Upper lobe of left lung (tissue), 6 donors: ENCODE measurements around the gene GSG1L. TPM values are rescaled to one million over a fixed set of nuclear protein-coding genes. Genes with fewer than 3 reads are reported as not detected.

Experiments used
- ATAC-seq, 2 donors: fragments of 200-7000 bp; cut with Tn5 transposase; one replicate each; pipeline ENCODE4 v1.9.1; 2022; ENCODE audit warnings: mild to moderate bottlenecking in 2 of 2, moderate library complexity in 2 of 2; ENCODE audit not compliant: low FRiP score in 2 of 2
- DNase-seq, 2 donors: peaks; one replicate each; pipeline ENCODE4 v3.0.0-alpha.2; 2019 to 2020
- H3K27ac ChIP-seq, 4 donors: fragments of 200-600 bp; sonication (generic); one replicate each; pipeline ENCODE4 v1.5.1; 2016 to 2019
- H3K27me3 ChIP-seq, 4 donors: fragments of 200-600 bp; sonication (generic); one replicate each; pipeline ENCODE4 v1.5.1; 2017 to 2019
- H3K36me3 ChIP-seq, 4 donors: fragments of 200-600 bp; sonication (generic); one replicate each; pipeline ENCODE4 v1.5.1; 2016 to 2019
- H3K4me1 ChIP-seq, 4 donors: fragments of 200-600 bp; sonication (generic); one replicate each; pipeline ENCODE4 v1.5.1; 2018 to 2019
- H3K4me3 ChIP-seq, 4 donors: fragments of 200-600 bp; sonication (generic); one replicate each; pipeline ENCODE4 v1.5.1; 2017 to 2019; ENCODE audit warnings: mild to moderate bottlenecking in 2 of 4, moderate library complexity in 1 of 4
- H3K9me3 ChIP-seq, 4 donors: fragments of 200-600 bp; sonication (generic); one replicate each; pipeline ENCODE4 v1.5.1; 2018 to 2019
- EP300 ChIP-seq, 4 donors: sonication (generic); formaldehyde crosslinking; IDR thresholded peaks; one replicate each; pipeline ENCODE4 v1.5.1; 2017; ENCODE audit warnings: antibody characterized with exemption in 4 of 4, control low read depth in 2 of 4
- POLR2A ChIP-seq, 4 donors: fragments of 450-650 bp; IDR thresholded peaks; one replicate each; pipeline ENCODE4 v1.5.1; 2016 to 2017; ENCODE audit warnings: antibody characterized with exemption in 4 of 4, mild to moderate bottlenecking in 2 of 4
- POLR2AphosphoS5 ChIP-seq, 2 donors: sonication (generic); formaldehyde crosslinking; IDR thresholded peaks; one replicate each; pipeline ENCODE4 v1.5.1; 2017; ENCODE audit warnings: antibody characterized with exemption in 2 of 2
- WGBS, 2 donors: methylation state at CpG; one replicate each; pipeline ENCODE4 v1.1.5; 2017 to 2018; 5-methylcytosine and 5-hydroxymethylcytosine counted together
- total RNA-seq, 6 donors: library from RNA; depleted of rRNA in 4 of 6; stranded (reverse); fragments of >200 nt in 4 of 6; gene quantifications; one replicate each; pipeline versions ENCODE4 v1.1.0 to v1.2.1, GENCODE V29; 2016 to 2021
- TF ChIP-seq, protein P1 (sequence below), 6 experiments: fragments of 450-650 bp in 4 of 6; fragments of 200-600 bp in 2 of 6; sonication (generic) in 2 of 6; IDR thresholded peaks; one replicate each; pipeline ENCODE4 v1.5.1; 2016 to 2019; ENCODE audit warnings: antibody characterized with exemption in 6 of 6
- donor health status: DM: no; HTN: no; CAD: no; lungs with moderate emphysema.
- donor health status: DM: no; HTN: yes; CAD: no; lungs with severe emphysema.

GSG1L gene
- total RNA-seq, 6 donors from 2014 or later, result 2.2 TPM; not detected in 5

DNA sequence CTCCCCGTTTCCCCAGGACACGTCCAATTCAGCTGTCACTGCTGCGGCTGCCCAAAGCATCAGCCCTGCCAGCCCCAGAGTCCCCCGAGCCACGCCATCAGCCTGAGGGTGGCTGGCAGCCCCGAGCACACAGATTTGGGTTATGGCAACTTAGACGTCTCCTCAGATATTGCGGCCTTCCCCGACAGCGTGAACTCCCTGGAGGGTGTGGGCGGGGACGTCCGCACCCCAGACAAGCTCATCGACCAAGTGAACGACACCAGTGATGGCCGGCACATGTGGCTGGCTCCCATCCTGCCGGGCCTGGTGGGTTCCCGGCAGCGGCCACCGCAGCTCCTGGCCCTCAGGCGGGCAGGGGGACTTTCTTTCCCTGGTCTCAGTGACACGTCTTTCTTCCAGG is 288.7 kb downstream of the GSG1L start:
- TF ChIP-seq, protein P1, sequence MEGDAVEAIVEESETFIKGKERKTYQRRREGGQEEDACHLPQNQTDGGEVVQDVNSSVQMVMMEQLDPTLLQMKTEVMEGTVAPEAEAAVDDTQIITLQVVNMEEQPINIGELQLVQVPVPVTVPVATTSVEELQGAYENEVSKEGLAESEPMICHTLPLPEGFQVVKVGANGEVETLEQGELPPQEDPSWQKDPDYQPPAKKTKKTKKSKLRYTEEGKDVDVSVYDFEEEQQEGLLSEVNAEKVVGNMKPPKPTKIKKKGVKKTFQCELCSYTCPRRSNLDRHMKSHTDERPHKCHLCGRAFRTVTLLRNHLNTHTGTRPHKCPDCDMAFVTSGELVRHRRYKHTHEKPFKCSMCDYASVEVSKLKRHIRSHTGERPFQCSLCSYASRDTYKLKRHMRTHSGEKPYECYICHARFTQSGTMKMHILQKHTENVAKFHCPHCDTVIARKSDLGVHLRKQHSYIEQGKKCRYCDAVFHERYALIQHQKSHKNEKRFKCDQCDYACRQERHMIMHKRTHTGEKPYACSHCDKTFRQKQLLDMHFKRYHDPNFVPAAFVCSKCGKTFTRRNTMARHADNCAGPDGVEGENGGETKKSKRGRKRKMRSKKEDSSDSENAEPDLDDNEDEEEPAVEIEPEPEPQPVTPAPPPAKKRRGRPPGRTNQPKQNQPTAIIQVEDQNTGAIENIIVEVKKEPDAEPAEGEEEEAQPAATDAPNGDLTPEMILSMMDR (IDR thresholded peaks at IDR 0.05), result no peak
- TF ChIP-seq POLR2A (IDR thresholded peaks at IDR 0.05) (no peak), EP300 (IDR thresholded peaks at IDR 0.05) (no peak), POLR2AphosphoS5 (IDR thresholded peaks at IDR 0.05) (no peak)
- ATAC-seq, result no peak
- H3K36me3 ChIP-seq, result peaks cover 7 to 58% (median 31%) of the 10 kb centered on the region in 4 donors
- peaks cover 0 to 4% (median 2%) of the 10 kb centered on the region in 4 donors for H3K4me1 ChIP-seq
- 81 to 95% methylated on average over 8 to 22 of the region's 22 CpGs for WGBS, 2 donors
- H3K4me3 ChIP-seq, result no peak overlapping the region
- H3K9me3 ChIP-seq, result no peaks in the 10 kb centered on the region
- H3K27me3 ChIP-seq, result no peaks in the 10 kb centered on the region
- no peak overlapping the region for H3K27ac ChIP-seq
- no peak for DNase-seq

DNA sequence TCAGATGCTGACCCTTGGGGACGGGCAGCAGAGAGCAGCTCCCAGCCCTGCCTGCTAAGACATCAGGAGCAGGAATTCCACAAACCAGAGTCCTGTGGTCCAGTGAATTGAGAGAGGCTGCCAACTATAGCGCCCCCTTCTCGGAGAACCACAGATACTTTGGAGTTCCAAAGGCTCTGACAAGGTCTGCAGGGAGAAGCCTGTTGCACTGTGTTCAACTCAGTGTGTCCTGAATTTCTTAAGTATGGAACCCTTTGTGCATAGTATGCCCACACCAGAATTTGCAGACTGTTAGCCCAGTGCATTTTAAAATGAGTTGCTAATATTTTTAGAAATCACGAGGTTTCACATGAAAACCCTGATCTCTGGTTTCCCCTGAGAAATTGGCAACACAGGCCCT is 290.2 kb downstream of the GSG1L start:
- TF ChIP-seq, protein P1 (IDR thresholded peaks at IDR 0.05), result no peak
- TF ChIP-seq POLR2A (IDR thresholded peaks at IDR 0.05), result no peak
- no peak for TF ChIP-seq POLR2AphosphoS5 (IDR thresholded peaks at IDR 0.05)
- TF ChIP-seq EP300 (IDR thresholded peaks at IDR 0.05), result no peak
- H3K9me3 ChIP-seq, result no peaks in the 10 kb centered on the region
- 99 to 100% methylated on average over 2 to 4 of the region's 4 CpGs for WGBS, 2 donors
- DNase-seq (no peak), ATAC-seq (no peak)
- no peak overlapping the region for H3K4me3 ChIP-seq
- no peaks in the 10 kb centered on the region for H3K27me3 ChIP-seq
- no peak overlapping the region for H3K27ac ChIP-seq
- peaks cover 7 to 66% (median 39%) of the 10 kb centered on the region in 4 donors for H3K36me3 ChIP-seq
- H3K4me1 ChIP-seq, result no peaks in the 10 kb centered on the region

DNA sequence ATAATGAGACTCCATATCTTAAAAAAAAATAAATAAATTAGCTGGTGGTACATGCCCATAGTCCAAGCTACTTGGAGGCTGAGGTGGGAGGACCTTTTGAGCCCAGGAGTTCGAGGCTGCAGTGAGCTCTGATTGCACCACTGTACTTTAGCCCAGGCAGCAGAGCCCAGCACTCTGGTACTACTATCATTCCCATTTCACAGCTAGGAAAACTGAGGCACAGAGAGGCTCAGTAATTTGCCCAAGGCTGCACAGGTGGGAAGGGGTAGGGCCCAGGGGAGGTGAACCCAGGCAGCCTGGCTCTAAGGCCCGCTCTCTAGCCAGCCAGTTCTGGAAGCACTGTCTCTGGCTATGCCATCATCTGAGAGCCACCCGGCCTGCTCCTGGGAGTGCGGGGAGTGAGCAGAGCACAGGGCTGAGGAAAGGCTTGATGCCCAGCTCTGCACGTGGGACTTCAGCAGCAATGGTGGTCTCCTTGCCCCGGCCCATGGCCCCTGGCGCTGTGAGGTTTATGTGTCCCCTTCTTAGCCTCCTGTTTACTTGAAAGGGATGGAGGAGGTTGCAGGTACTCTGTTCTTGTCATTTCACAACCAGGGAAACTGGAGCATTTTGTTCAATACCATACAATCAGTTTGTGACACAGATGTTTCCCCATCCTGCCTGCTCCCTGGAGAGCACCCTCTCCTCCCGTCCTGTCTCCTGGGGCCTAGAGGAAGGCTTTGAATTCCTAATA is 291.3 kb downstream of the GSG1L start:
- Histone ChIP-seq H3K27ac (no peak overlapping the region), H3K4me3 (no peak overlapping the region)

DNA sequence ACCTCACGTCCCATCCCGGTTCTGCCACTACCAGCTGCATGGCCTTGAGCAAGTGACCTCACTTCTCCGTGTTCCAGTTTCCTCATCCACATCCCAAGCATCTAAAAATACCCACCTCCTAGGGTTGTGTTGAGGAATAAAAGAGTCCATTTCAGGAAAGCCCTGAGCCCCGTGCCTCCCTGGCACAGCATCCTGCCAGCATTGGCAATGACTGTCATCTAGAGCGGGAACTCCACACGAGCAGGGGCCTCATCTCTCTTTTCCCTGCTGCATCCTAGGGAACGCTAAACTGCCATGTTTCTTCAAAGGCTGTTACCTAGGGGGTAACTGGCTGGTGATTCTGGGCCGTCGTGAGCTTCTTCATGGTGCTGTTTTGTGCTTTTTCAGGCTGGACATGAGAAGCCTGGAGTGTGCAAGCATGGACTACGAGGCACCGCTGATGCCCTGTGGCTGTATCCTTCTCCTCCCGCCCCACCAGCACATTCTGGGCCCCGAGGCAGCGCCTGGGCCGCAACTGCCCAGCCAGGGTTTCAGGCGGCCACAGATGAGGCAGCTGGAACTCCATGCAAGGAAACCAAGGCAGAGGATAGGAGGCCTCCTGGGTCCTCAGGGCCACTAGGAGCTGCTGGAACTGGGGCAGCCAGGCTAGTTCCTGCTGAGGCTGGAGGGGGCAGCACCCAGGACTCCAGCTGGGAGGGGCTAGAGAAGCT is 292.2 kb downstream of the GSG1L start:
- Histone ChIP-seq H3K27ac (no peak overlapping the region), H3K36me3 (peaks cover 7 to 72% (median 40%) of the 10 kb centered on the region in 4 donors), H3K27me3 (no peaks in the 10 kb centered on the region), H3K4me3 (no peak overlapping the region), H3K4me1 (no peaks in the 10 kb centered on the region), H3K9me3 (no peaks in the 10 kb centered on the region)
- 95 to 96% methylated on average over 13 to 16 of the region's 16 CpGs for WGBS, 2 donors
- no peak for DNase-seq
- no peak for ATAC-seq
- TF ChIP-seq POLR2A (IDR thresholded peaks at IDR 0.05), result no peak
- TF ChIP-seq, protein P1 (IDR thresholded peaks at IDR 0.05), result no peak

More for the DNA sequence above, 291.3 kb downstream of the GSG1L start:
- H3K9me3 ChIP-seq, result no peaks in the 10 kb centered on the region
- TF ChIP-seq POLR2AphosphoS5 (IDR thresholded peaks at IDR 0.05), result no peak
- TF ChIP-seq EP300 (IDR thresholded peaks at IDR 0.05), result no peak
- TF ChIP-seq POLR2A (IDR thresholded peaks at IDR 0.05), result no peak
- TF ChIP-seq, protein P1 (IDR thresholded peaks at IDR 0.05), result no peak
- no peak for ATAC-seq
- no peaks in the 10 kb centered on the region for H3K27me3 ChIP-seq
- H3K36me3 ChIP-seq, result peaks cover 7 to 66% (median 36%) of the 10 kb centered on the region in 4 donors
- H3K4me1 ChIP-seq, result no peaks in the 10 kb centered on the region
- 85 to 94% methylated on average over 6 to 8 of the region's 8 CpGs for whole genome bisulfite sequencing, 2 donors
- no peak for DNase-seq
